HG02943 (cell line): ENCODE data around the gene CFAP300.

Experiments used
- ATAC-seq: cut with Tn5 transposase; IDR thresholded peaks from one replicate; pipeline ENCODE4 v1.9.1; 2021; ENCODE audit warnings: mild to moderate bottlenecking, low read depth, moderate library complexity; ENCODE audit not compliant: unreplicated experiment

The CFAP300 gene

DNA sequence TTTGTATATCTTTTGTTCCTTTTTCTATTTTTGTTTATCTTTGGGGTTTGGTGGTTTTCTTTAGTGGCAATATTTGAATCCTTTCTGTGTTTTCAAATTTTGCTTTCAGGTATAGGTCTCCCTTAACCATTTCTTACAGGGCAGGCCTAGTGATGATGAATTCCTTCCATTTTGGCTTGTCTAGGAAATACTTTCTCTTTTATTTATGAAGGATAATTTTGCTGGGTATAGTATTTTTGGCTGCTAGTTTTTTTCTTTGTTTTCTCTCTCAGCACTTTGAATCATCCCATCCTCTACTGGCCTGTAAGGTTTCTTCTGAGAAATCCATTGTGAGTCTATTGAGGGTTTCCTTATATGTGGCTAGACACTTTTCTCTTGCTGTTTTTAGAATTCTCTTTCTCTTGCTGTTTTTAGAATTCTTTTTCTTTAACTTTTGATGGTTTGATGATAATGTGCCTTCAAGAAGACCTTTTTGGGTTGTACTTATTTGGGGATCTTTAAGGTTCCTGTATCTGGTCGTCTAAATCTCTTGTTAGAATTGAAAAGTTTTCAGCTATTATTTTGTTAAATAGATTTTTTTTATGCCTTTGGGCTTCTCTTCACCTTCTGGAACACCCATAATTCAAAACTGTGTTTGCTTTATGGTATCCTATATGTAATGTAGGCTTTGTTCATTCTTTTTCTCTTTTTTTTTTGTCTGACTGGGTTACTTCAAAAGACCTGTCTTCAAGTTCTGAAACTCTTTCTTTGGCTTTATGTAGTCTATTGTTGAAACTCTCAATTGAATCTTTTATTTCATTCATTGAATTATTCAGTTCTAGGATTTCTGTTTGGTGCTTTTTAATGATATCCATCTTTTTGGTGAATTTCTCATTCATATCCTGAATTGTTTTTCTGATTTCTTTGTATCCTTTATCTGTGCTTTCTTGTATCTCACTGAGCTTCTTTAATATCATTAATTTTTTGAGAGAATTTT, 24.5 kb downstream of the CFAP300 start:
- ATAC-seq: no peak

DNA sequence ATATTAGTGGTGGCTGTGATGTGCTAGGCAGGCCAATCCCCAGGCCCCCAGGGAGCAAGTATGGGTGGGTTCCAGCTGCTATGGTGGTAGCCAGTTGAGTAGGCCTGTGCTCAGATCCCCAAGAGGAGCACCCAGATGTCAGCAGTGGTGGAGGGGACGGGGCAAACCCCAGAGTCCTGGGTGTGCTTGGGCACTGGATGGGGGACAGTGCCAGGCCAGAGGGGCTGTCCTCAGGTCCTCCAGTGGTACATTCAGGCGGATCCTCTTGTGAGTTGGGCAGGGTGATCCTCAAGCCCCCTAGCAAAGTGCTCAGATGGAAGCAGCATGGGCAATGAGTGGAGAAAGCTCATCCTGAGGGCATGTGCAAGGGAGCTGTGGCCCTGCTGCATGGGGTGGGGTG, 26.0 kb downstream of the CFAP300 start:
- ATAC-seq: no peak

DNA sequence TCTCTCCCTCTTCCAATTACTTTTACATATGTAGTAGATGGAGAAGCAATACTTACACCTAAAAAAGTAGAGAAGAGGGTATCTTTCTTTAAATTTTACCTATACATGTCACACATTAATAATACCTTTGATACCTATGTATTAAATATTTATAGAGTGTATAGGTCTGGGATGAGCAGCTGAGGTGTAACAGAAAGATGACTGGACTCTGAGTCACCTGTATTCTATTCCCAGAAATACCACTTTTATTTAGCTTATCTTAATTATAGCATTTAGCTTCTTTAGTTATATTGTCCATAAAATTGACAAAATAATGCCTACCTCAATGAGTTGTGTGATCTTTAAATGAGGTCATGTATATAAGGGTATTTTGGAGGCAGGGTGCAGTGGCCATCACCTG, 32.4 kb downstream of the CFAP300 start:
- no peak for ATAC-seq

DNA sequence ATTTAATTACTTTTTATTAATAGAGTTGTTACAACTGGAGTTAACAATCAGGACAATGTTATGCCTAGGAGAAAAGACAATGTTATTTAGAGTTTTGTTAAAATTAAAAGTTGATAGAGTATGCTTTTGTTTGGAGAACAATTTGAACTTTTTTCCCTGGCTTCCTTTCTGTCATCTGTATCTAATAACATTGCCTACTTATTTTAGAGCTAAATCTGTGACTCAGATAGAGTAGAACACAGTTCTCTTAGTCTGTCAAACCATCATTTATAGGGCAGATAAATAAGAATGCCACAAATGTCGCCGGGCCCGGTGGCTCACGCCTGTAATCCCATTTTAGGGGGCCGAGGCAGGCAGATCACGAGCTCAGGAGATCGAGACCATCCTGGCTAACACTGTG, 34.1 kb downstream of the CFAP300 start:
- ATAC-seq: no peak

DNA sequence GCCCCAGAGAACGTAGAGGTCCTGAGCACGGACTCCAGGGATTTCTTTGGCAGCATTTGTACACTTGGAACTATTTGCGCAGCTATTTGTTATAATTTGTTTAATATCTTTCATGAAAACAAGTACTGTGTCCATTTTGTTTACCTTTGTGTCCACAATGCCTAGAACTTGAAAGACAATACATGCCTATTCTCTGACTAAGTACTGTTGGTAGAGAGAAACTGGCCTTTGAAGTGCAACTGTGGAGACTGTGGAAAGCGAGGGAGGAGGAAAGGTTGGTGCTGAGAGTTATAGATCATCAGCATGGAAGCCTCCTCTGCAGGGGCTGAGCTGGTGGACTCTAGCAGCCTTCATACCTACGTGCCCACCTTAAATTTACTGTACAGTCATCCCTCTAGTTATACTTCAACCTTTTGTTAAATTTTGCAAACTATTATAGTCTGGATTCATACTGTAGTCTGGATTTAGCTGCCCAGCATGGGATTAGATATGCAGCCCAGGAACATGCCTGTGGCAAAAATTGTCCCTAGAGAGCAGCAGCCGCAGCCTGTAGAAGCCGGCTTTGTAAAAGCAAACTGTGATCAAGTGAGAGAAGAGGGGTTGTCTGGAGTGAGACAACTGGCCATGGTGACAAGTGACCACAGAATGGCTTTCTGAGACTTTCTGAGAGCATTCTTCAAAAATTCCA, 38.8 kb downstream of the CFAP300 start:
- no peak for ATAC-seq

DNA sequence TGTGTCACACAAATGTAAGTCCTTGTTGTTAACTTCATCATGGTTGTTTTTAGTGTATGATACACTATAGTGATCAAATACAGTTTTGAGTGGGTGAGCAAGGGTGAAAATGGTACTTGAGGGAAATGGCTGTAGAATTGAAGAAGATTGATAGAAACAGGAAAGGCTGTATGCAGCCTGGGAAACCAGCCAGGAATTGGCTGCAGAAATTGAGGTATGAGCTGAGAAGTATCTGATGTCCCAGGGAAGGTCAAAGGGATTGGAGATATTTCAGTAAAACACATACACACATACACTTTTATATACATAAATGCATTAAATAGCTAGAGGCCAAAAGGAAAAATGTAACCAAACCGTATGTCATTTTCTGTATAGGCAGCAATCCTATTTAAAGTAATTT, 49.9 kb downstream of the CFAP300 start:
- ATAC-seq: no peak

DNA sequence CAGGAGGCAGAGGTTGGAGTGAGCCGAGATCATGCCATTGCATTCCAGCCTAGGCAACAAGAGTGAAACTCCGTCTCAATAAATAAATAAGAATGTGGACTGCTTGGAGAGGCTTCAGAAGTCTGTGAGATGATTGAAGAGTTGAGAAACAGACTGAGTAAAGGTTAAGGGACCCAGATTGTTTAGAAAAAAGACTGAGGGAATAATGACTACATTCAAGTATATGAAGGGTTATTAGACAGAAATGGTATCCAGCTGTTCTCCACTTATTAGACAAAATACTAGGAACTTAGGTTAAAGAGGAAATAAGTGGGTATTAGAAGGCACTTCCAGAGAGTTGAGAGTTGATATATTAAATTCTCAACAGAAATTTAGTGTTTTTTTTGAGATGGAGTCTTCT, 52.5 kb downstream of the CFAP300 start:
- ATAC-seq: no peak

DNA sequence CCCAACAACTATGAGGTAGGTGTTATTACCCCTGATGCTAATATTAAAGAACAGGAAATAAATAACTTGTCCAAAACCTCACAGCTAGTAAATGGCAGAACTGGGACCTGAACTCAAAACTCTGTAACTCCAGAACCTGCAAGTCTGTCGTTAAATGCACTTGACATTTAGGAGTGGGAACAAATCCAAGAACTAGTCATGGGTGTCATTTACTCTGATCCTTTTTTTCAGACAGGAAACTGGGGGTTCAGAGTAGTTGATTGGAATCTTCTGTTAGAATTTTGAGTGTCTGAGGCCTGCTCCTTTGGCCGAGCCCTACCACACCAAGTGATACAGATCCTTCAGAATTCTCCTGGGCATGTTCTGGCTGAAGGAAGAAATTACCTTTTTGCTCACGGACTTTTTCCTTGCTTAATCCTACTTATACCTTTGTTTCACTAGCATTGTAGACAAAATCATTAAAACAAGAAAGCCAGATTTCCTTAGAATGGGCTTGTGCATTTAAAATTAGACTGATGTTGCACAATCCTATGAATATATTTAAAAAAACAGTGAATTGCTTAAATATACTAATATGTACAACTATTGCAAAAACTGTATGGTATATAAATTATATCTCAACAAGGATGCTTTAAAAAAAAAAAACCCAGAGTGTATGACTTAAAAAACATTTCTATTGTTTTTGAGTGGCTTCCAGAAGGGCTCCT, 61.6 kb downstream of the CFAP300 start:
- ATAC-seq: no peak

DNA sequence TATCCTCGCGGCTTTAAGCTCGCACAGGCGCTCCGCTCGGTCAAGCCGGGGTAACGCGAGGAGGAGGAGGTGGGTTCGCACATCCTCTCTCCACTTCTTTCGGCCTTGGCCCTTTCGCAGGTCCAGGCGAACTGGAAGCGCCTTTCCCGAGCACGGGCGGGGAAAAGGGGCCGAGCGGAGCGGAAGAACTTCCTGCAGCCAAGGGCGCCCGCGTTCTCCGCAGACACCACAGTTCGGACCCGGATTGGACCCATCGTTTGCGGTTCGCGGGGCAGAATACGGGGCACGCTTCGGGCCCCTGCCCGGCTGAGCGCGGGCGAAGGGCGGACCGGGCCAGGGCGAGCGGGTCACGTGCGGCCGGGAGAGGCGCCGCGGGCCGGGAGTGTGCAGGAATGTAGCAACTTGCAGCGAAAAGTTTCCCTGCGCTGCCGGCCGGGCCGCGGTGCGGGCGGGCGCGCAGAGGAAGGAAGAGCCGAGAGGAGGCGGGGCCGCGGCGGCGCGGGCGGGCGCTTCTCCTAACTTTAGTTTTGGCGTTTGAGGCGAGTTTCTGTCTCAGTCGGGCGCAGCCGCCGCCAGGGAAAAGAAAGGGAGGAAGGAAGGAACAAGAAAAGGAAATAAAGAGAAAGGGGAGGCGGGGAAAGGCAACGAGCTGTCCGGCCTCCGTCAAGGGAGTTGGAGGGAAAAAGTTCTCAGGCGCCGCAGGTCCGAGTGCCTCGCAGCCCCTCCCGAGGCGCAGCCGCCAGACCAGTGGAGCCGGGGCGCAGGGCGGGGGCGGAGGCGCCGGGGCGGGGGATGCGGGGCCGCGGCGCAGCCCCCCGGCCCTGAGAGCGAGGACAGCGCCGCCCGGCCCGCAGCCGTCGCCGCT, 62.9 kb downstream of the CFAP300 start, which contains the start of gene YAP1:
YAP1 (plus strand) TSS at position 552 of the 865 bp plus-strand sequence. CDS start 402 bp downstream, outside the sequence.
- ATAC-seq: peak; percentile 90

DNA sequence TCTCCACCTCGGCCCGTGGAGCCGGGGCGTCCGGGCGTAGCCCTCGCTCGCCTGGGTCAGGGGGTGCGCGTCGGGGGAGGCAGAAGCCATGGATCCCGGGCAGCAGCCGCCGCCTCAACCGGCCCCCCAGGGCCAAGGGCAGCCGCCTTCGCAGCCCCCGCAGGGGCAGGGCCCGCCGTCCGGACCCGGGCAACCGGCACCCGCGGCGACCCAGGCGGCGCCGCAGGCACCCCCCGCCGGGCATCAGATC, 63.4 kb downstream of the CFAP300 start:
- peak; percentile 14 for ATAC-seq

DNA sequence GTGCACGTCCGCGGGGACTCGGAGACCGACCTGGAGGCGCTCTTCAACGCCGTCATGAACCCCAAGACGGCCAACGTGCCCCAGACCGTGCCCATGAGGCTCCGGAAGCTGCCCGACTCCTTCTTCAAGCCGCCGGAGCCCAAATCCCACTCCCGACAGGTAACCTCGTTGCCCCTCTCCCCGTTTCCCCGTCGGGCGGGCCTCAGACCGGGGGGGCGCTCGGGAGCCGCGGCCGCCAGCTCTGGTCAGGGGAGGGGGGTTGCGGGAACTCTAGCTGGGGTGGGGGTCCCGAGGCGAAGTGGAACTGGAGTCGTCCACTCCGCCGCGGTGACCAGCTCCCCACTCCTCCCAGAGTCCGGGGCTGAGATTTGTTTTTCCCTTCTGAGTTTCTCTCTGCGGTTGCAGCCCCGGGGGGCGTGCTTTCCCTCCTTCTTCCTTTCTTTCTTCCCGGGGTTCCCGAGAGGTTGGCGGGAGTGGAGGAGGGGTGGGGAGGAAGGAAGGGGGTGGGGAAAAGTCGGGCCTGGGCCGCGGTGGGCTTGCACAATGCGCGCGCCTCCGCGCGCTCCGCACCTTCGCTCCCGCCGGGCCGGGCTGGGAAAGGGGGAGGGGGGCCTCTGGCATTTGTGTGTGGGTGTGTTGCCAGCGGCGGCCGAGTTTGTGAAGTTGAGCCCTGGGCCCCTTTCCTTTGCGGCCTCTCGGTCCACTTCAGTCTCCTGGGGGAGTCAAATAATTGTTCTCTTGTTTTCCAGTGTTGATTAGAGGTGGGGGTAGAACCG, 64.0 kb downstream of the CFAP300 start:
- ATAC-seq: no peak

DNA sequence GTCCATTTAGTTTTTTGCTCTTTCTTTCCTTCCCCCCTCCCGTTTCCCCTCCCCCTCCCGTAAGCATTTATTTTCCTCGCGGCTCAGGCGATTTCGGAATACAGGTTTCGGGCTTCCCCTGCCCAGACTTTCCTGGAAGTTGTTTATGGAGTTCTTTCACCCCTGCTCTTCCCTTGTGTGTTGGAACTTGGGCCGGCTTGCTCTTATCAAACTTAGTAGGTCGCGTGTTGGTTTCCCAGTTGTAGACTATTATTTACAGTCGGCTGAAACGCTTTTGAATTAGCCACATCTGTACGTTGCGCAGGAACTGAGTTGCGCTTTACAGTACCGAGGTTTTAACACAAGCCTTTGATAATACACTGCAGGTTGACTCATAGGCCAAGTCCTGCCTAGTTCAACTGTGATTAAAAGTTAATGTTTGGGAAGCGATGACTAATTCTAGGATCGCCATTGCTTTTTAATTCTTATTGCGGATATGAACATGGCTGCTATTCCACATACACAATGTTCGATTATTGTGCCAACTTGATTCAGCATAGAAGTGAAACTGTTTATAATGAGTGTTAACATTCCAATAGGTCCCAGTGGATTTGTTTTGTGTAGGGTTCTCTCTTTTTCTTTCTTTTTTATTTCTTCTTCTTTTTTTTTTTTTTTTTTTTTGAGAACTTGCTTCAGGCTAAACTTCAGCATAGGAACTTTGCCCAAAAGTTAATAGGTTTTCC, 64.7 kb downstream of the CFAP300 start:
- no peak for ATAC-seq

DNA sequence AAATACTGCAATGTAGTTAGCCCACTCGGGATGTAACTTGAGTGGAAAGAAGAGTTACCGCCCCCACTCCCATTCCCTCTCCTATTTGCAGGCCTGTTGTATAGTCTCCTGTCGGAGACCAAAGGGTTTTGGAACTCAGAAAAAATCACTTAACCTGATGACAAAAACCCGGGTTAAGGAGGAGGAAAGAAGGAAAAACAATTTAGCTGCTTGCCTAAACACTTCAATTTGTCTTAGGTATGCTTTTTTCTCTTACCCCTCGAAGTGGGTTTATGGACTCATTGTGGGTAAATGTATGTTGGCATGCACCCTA, 65.2 kb downstream of the CFAP300 start:
- no peak for ATAC-seq

DNA sequence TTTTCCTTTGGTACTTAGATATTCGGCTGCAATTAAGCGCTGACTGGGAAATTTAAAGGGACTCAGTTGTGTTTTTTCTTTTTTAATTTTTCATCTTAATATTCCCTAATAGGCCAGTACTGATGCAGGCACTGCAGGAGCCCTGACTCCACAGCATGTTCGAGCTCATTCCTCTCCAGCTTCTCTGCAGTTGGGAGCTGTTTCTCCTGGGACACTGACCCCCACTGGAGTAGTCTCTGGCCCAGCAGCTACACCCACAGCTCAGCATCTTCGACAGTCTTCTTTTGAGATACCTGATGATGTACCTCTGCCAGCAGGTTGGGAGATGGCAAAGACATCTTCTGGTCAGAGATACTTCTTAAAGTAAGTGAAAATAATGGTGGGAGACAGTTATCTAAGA, 66.8 kb downstream of the CFAP300 start:
- ATAC-seq: no peak

DNA sequence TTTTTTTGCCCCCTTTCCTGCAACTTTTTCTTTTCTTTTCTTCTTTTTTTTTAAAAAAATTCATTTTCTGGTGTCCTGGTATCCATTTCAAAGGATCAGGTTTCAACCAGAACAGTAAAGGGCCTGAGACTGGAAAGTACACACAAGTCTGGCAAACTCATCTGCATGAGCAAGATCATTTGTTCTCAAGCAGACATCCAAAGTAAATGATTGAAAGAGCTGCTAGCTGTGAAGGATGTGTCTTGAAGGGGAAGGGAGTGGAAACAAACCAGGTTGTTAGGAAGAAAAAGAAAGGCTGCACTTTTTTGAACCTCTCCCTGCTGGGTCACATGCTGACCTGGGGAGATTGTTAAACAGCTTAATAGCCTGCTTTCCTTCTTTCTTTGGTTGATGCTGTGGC, 68.3 kb downstream of the CFAP300 start:
- ATAC-seq: no peak

DNA sequence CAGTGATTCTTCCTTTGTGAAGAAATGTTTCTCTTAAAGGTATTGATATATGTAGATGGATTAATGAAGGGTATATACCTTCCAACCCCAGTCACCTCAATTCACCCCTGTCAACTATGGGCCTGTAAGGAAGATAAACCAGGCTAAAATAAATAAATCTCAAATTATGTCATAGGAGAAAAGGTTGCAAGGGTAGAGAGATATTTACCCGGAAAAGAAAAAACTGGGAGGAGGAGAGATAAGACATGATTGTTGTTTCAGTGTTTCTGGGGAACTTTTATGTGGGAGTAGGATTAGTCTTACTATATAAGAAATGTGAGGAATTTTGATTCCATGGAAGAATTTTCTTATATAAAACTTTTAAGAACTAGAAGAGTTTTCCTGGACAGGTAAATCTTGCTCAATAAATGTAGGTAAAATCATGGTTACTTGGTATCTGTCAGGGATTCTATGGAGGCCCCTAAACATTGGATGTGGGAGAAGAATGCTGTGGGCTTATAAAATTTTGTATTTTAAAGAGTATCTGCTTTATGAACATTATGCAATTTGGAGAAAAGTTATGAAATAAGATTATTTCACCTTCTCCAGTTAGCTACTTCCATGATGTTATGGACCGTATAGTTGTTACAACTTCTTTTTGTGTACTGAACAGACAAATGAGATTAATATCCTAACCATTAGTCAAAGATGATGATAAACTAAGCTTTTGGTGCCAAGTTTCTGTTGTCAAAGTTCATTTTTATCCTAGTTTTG, 69.4 kb downstream of the CFAP300 start:
- no peak for ATAC-seq

DNA sequence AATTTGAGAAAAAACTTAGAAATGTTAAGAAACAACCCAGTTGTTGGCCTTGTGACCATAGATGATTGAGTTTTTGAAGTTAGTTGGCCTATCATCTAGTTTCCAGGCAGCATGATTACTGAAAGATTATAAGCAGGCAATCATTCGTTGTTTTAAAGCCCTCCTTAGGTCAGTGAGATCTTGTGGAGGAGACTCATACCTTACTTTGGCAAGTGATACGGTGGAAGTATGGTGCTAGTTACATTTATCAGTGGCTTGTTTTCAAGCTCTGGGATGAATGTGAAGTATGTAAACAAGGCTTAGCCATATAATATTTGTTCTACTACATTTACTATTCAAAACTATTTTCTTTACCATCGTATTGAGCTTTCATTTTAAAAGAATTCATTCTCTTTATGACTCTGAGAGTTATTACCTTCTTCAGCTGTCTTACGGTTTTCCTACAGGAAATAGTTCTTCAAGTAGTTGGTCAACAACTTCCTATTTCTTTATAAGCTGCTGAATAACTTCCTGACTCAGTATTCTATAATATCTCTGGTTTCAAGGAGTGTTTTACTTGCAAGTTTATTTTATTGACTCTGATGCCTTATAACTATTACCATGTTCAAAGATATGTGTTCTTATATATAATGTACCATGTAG, 70.4 kb downstream of the CFAP300 start:
- no peak for ATAC-seq

DNA sequence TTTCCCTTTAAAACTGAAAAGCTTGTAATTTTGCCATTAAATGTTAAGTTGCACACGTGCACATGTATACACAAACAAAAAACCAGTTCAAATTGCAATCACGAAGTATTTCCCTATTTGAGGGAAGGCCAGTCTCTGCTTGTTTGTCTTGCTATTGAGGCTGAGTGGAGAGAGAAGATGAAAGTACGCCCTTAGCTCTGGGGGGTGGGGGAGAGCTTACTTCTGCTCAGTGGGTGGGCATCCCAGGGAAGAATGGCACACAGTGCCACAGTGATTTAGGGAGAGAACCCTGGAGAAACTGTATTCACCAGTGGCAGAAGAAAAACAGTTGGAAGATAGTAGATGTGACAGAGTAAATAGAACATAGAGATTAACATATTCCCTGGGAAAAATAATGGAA, 71.7 kb downstream of the CFAP300 start:
- ATAC-seq: no peak
